ENCODE measurements around the gene DDO. TPM values are rescaled to one million over a fixed set of nuclear protein-coding genes. Genes with fewer than 3 reads are reported as not detected.

Gene DDO
- total and polyA plus RNA-seq, 2 donors (not counting 3 experiments of a cell fraction or from before 2014, with no cell fraction given): not detected

- H3K4me3 ChIP-seq (replicated peaks in 1 of 3; ENCODE audit: insufficient read depth in 1 of 3, low read depth in 1 of 3, low read length in 3 of 3): no peak overlapping the region
- H3K79me2 ChIP-seq (ENCODE audit: control insufficient read depth, insufficient read depth, low read length): no peaks in the 10 kb centered on the region
- H4K20me1 ChIP-seq (replicated peaks; ENCODE audit: control insufficient read depth, extremely low read depth, insufficient read depth, low read length): no peaks in the 10 kb centered on the region
- H2AFZ ChIP-seq (ENCODE audit: low read depth, low read length): no peak overlapping the region
- TF ChIP-seq POLR2AphosphoS5 (IDR thresholded peaks at IDR 0.05; ENCODE audit: insufficient read depth, low read depth, low read length): no peak
- TF ChIP-seq MAX (IDR thresholded peaks at IDR 0.05; ENCODE audit: insufficient read depth, insufficient read length): no peak
- TF ChIP-seq MYC (IDR thresholded peaks at IDR 0.05; ENCODE audit: low read depth, low read length): no peak
- no peak for TF ChIP-seq GATA2 (IDR thresholded peaks at IDR 0.05; ENCODE audit: insufficient read depth, insufficient read length, low read depth, low read length)
- no peak for TF ChIP-seq JUN (IDR thresholded peaks at IDR 0.05; ENCODE audit: borderline replicate concordance, insufficient read depth, insufficient read length, low read depth)
- TF ChIP-seq CTCF (IDR thresholded peaks at IDR 0.05; ENCODE audit: extremely low read depth in 1 of 2, insufficient read depth in 1 of 2, low read depth in 1 of 2, low read length in 2 of 2): no peak
- TF ChIP-seq POLR2A (IDR thresholded peaks at IDR 0.05; ENCODE audit: low read depth, low read length): no peak
- no peak for TF ChIP-seq FOS (IDR thresholded peaks at IDR 0.05; ENCODE audit: borderline replicate concordance, insufficient read depth, low read length)
- TF ChIP-seq EZH2 (IDR thresholded peaks at IDR 0.05; ENCODE audit: borderline replicate concordance, low read depth, low read length, severe bottlenecking): no peak
- dilution Hi-C loops (cut with MboI; ENCODE audit: extremely low pct_ligation_motif_present, low sequenced_read_pairs) (no loop called here), intact Hi-C loops (cut with micrococcal nuclease) (no loop called here)
- CTCF ChIA-PET: no interaction called here
- no TSS peak for BruUV-seq (replicated peaks)
- DNase-seq (ENCODE audit: low read depth, low spot score) (no peak), FAIRE-seq (no peak)
- POLR2A ChIA-PET: interaction anchor here (0.5 kb wide), 1 partner anchor 993 kb away, joined by 4 read pairs; no protein-coding TSS in a partner anchor
- H3K27ac ChIP-seq (ENCODE audit: insufficient read depth, low read depth, low read length): no peak overlapping the region
- no peaks in the 10 kb centered on the region for H3K9me1 ChIP-seq (replicated peaks; ENCODE audit: control insufficient read depth, extremely low read depth, insufficient read depth, low read length)
- H3K4me1 ChIP-seq (ENCODE audit: control insufficient read depth, extremely low read depth, insufficient read depth, low read length): no peaks in the 10 kb centered on the region
- no peaks in the 10 kb centered on the region for H3K9me3 ChIP-seq (replicated peaks; ENCODE audit: control insufficient read depth, insufficient read depth, low read length)
- no peak overlapping the region for H3K4me2 ChIP-seq (ENCODE audit: insufficient read depth, low read length)
- no peaks in the 10 kb centered on the region for H3K36me3 ChIP-seq (ENCODE audit: control insufficient read depth in 2 of 2, extremely low read depth in 1 of 2, insufficient read depth in 2 of 2, low read length in 2 of 2)
- H3K27me3 ChIP-seq (ENCODE audit: control insufficient read depth in 2 of 2, insufficient read depth in 2 of 2, low read length in 2 of 2): peaks cover 3 to 6% of the 10 kb centered on the region in 2 experiments
- no peak overlapping the region for H3K9ac ChIP-seq (replicated peaks; ENCODE audit: extremely low read depth, insufficient read depth, low read length)
These were observed 12.8 kb upstream of the DDO start for GRCh38 chr6:110428153-110428552.
